ENCODE data around the gene ARL4D.
"Not testable (repeated sequence)": the region's sequence is repeated elsewhere in the genome, so short reads cannot be mapped to it uniquely, and the experiment has no call there.

Gene ARL4D

DNA sequence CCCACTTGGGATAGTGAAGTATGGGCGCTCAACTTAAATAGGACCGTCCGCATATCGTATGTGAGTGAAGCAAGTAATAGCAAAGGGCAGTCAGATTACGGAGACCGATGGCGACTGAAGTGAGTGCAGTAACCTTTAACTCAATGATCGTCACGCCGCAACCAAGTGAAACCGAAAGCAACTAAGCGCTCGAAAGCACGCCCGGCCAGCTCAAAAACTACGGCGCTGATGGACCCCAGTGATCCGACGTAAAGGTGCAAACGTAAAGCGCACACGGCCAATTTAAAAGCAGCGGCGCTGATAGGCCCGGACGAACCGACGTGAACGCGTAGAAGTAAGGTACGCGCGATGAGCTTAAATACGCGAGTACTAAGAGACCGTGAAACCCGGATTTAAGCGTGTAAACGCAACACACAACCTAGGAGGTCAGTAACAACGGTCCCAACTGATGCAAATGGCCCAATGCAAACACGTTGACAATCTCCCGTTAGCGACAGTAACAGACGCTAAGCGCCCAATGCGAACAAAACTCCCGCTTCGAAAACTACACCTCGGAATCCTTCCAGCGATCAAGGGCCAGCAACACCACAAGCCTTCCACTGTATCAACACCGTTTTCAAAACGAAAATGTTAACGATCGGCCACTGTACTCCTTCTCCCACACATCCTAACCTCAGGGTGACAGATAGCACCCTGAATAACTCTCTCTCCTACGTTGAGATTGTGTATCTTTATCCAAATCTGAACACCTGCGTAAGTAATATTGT is 37.9 kb upstream of the ARL4D start:
- Histone ChIP-seq H3K36me3 (replicated peaks) (no peaks in the 10 kb centered on the region), H3K27me3 (replicated peaks) (no peaks in the 10 kb centered on the region), H3K4me3 (ENCODE audit: low read depth, low read length) (peak overlapping the region; percentile 70), H3K27ac (peak overlapping the region; percentile 100)
- in situ Hi-C loops (cut with HindIII; ENCODE audit: low pct_ligation_motif_present, low sequenced_read_pairs) = no loop called here
- TF ChIP-seq, protein P1, sequence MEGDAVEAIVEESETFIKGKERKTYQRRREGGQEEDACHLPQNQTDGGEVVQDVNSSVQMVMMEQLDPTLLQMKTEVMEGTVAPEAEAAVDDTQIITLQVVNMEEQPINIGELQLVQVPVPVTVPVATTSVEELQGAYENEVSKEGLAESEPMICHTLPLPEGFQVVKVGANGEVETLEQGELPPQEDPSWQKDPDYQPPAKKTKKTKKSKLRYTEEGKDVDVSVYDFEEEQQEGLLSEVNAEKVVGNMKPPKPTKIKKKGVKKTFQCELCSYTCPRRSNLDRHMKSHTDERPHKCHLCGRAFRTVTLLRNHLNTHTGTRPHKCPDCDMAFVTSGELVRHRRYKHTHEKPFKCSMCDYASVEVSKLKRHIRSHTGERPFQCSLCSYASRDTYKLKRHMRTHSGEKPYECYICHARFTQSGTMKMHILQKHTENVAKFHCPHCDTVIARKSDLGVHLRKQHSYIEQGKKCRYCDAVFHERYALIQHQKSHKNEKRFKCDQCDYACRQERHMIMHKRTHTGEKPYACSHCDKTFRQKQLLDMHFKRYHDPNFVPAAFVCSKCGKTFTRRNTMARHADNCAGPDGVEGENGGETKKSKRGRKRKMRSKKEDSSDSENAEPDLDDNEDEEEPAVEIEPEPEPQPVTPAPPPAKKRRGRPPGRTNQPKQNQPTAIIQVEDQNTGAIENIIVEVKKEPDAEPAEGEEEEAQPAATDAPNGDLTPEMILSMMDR (IDR thresholded peaks at IDR 0.05; ENCODE audit: low read depth, low read length, missing control alignments) = no peak
- peak; percentile 94 for DNase-seq

DNA sequence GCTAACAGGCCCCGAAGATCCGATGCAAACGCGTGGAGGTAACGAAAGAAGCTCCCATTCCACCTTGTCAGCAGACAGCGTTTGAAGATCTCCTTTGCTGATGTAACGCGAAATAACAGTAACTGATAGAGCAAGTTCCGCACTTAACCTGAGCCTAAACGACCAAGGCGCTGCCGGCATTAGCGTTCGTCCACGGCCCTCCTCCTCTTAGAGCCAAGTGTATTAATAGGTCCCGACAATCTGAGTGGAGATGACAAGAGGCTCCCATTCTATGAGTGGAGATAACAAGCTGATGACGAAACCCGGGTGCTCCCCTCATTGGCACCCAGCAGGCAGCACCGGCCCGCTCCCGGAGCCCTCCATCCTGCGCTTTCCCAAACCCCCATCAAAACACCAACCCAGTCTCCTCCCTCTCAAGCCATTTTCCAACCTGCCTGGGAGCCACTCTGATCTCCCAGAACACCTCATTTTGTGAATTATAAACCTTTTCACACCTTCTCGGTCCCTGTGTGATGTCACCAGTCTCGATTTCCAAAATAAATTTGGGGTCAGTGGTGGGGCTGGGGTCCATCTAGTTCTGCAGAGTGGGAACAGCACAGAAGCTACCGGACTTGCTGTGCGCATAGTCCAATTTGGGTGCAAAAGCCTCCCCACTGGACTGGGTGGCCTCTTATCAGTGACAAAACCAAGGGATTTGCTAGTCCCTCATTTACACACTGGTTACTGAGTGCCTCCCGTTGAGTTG is 35.4 kb upstream of the ARL4D start:
- H3K4me3 ChIP-seq (ENCODE audit: low read depth, low read length) = no peak overlapping the region
- no peak for DNase-seq
- TF ChIP-seq, protein P1 (IDR thresholded peaks at IDR 0.05; ENCODE audit: low read depth, low read length, missing control alignments) = no peak
- in situ Hi-C loops (cut with HindIII; ENCODE audit: low pct_ligation_motif_present, low sequenced_read_pairs) = no loop called here
- H3K27ac ChIP-seq = no peak overlapping the region
- no peaks in the 10 kb centered on the region for H3K27me3 ChIP-seq (replicated peaks)
- H3K36me3 ChIP-seq (replicated peaks) = no peaks in the 10 kb centered on the region

DNA sequence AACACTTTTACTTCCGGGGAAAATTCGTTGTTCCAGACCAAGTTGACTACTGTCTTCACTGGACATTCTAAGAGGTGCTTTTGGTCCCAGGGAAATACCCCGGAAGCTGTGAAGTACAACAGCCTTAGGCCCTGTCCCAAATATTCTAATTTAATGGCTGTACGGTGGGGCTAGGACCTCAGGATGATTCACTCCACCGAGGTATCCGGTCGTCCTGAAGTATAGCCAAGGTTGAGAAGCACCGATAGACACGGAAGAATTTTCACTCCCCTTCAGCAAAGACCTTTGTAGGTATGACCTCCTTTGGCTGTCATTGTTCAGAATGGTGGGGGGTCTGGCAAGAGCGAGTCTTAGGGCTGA is 34.9 kb upstream of the ARL4D start:
- no peak for DNase-seq
- H3K4me3 ChIP-seq (ENCODE audit: low read depth, low read length) = no peak overlapping the region
- no peaks in the 10 kb centered on the region for H3K27me3 ChIP-seq (replicated peaks)
- in situ Hi-C loops (cut with HindIII; ENCODE audit: low pct_ligation_motif_present, low sequenced_read_pairs) = no loop called here
- H3K27ac ChIP-seq = no peak overlapping the region
- H3K36me3 ChIP-seq (replicated peaks) = no peaks in the 10 kb centered on the region
- TF ChIP-seq, protein P1 (IDR thresholded peaks at IDR 0.05; ENCODE audit: low read depth, low read length, missing control alignments) = no peak

DNA sequence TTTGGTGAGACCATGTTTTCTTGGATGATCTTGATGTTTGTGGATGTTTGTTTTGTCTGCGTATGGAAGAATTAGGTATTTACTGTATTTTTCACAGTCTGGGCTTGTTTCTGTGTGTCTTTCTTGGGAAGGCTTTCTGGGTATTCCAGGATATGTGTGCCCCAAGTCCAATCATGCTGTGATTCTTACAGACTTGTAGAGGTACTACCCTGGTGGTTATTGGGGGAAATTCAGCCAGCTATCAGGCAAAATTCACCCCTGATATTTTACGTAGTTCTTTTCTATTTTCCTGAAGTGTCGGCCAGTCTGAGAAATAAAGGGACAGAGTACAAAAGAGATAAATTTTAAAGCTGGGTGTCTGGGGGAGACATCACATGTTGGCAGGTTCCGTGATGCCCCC is 33.4 kb upstream of the ARL4D start:
- no peak overlapping the region for H3K4me3 ChIP-seq (ENCODE audit: low read depth, low read length)
- no peak for DNase-seq
- in situ Hi-C loops (cut with HindIII; ENCODE audit: low pct_ligation_motif_present, low sequenced_read_pairs) = no loop called here
- no peaks in the 10 kb centered on the region for H3K36me3 ChIP-seq (replicated peaks)
- H3K27me3 ChIP-seq (replicated peaks) = no peaks in the 10 kb centered on the region
- no peak overlapping the region for H3K27ac ChIP-seq
- TF ChIP-seq, protein P1 (IDR thresholded peaks at IDR 0.05; ENCODE audit: low read depth, low read length, missing control alignments) = peak; percentile 42

DNA sequence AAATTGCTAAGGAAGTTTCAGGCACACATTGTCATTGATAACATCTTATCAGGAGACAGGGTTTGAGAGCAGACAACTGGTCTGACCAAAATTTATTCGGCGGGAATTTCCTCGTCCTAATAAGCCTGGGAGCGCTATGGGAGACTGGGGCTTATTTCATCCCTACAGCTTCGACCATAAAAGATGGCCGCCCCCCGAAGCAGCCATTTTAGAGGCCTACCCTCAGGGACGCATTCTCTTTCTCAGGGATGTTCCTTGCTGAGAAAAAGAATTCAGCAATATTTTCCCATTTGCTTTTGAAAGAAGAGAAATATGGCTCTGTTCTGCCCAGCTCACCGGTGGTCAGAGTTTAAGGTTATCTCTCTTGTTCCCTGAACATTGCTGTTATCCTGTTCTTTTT is 32.9 kb upstream of the ARL4D start:
- H3K27ac ChIP-seq; H3K4me3 ChIP-seq (ENCODE audit: low read depth, low read length); DNase-seq; H3K36me3 ChIP-seq (replicated peaks); H3K27me3 ChIP-seq (replicated peaks); in situ Hi-C loops (cut with HindIII; ENCODE audit: low pct_ligation_motif_present, low sequenced_read_pairs): not testable (repeated sequence)

DNA sequence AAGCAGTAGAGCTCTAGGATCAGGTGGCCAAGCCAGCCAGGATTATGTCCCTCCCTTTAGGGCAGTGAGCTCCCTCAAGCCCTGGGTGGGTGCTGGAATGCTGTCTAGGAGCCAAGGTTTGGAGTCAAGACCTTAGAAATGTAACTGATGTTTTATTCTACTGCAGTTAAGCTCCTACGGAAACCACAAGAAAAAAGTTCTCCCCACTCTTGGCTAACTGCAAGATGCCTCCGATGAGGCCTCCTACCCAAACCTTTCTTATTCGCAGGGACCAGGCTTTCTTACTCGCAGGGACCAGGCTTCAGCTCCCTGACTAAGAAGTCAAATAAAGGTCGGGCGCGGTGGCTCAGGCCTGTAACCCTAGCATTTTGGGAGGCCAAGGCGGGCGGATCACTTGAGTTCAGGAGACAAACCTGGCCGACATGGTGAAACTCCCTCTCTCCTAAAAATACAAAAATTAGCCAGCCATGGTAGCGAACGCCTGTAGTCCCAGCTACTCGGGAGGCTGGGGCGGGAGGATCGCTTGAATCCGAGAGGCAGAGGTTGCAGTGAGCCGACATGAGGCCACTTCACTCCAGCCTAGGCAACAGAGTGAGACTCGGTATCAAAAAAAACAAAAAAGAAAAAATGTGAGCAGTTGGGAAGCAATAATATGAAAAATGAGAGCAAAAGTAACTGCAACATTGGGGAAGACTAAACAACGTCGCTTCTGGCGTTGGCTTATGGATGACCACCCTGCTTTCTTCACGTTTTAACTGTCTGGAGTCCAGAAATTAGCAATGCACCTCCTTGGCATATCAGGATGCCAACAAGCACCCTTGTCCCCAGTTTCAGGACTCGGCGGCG is 31.7 kb upstream of the ARL4D start:
- Histone ChIP-seq H3K27ac (peak overlapping the region; percentile 100), H3K36me3 (replicated peaks) (no peaks in the 10 kb centered on the region), H3K4me3 (ENCODE audit: low read depth, low read length) (no peak overlapping the region), H3K27me3 (replicated peaks) (no peaks in the 10 kb centered on the region)
- DNase-seq = no peak
- in situ Hi-C loops (cut with HindIII; ENCODE audit: low pct_ligation_motif_present, low sequenced_read_pairs) = no loop called here
- TF ChIP-seq, protein P1 (IDR thresholded peaks at IDR 0.05; ENCODE audit: low read depth, low read length, missing control alignments) = no peak
